Tongue (tissue), 2 donors: Measurements from ENCODE around the gene ARHGEF11. TPM values are rescaled to one million over a fixed set of nuclear protein-coding genes. Genes with fewer than 3 reads are reported as not detected.

Source experiments
- DNase-seq: peaks from one replicate; pipeline ENCODE4 v3.0.0-alpha.2; 2015
- total RNA-seq: library from RNA; depleted of rRNA; stranded (reverse); fragments of >200 nt; gene quantifications from one replicate; pipeline ENCODE4 v1.2.3, GENCODE V29; 2014

The ARHGEF11 gene
- total RNA-seq, 1 donor from 2014 or later: 27.7 TPM

DNA sequence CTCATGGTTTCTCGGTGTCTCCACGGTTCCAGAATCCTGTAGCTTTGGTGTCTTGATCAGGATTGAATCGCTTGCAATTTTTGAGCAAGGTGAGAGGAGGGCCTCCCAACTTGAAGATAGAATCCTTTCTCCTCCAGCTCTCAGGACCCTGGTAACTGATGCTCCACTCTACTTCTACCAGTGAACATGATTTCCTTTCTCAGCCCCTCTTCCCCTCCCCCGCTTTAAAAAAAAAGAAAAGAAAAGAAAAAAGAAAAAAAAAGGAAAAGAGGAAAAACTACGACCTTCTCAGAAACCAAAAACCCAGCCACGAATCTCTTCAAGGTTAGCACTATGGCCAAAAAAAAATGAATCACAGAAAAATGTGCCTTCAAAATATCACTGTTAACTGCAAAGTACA is 1.2 kb downstream of the ARHGEF11 start:
- DNase-seq: no peak

DNA sequence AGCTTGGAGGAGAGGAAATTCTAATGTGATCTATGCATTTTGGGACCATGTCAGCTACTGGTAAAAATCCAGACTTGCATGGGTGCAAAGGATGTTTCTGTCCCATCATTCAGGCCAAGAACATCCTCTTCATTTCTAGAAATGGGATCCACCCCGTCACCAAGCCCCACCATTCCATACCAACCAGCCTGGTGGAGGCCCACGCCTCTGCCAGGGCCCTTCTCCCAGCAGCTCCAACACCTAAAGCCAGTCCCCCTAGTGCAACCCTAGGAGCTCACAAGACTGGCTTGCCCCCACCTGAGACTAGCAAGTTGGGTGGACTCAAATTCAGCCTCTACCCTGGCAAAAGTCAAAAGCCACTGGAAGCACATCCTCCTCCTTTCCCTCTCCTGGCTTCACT is 1.9 kb downstream of the ARHGEF11 start:
- DNase-seq: no peak

DNA sequence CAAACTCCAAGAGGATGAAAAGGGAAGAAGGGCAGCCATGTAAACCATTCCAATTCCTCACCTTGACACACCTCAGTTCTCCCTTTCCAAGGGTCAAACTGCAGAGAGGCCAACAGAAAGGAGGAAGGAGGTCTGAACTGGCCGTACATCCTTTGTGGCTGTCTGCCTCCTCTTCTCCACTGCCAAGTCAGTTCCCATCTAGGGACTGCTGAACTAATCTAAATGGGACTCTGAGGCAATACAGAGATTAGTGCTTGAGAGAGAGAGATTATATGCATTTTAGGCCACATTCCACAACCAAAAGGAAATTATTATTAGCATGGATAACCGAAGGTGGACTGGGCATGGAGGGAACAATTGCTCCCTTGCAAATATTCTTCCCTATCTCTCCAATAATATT is 2.7 kb downstream of the ARHGEF11 start:
- DNase-seq: no peak

DNA sequence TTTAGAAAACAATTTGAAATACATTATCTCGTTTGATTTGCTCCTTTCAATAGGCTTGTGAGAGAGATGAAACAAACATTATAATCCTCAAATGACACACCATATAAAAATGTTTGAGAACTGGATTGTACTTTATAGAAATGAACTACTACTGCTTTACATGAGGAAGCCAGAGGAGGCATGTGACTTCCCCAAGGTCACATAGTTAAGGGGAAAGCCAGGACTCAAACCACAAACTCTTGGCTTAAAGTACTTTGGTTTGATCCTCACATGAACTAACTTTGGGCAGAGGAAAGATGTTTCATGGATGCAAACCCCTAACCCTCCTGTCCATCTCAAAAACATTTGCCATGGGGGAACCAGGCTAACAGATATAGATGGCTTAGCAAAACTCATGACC is 4.7 kb downstream of the ARHGEF11 start:
- DNase-seq: no peak

DNA sequence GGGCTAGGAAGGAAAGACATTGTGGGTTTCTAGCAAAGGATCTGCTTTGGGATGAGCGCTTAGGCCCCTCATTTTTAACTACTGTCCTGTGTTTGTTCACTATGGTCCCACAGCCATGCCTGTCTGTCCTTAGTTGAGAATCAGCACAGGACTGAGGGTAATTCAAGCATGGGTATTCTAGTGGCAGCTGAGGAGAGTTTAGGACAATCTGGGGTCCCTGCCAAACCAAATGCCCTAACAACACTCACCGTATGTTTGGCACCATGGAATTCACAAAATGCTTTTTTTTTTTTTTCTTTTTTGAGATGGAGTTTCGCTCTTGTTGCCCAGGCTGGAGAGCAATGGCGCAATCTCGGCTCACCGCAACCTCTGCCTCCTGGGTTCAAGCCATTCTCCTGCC is 10.4 kb downstream of the ARHGEF11 start:
- no peak for DNase-seq

DNA sequence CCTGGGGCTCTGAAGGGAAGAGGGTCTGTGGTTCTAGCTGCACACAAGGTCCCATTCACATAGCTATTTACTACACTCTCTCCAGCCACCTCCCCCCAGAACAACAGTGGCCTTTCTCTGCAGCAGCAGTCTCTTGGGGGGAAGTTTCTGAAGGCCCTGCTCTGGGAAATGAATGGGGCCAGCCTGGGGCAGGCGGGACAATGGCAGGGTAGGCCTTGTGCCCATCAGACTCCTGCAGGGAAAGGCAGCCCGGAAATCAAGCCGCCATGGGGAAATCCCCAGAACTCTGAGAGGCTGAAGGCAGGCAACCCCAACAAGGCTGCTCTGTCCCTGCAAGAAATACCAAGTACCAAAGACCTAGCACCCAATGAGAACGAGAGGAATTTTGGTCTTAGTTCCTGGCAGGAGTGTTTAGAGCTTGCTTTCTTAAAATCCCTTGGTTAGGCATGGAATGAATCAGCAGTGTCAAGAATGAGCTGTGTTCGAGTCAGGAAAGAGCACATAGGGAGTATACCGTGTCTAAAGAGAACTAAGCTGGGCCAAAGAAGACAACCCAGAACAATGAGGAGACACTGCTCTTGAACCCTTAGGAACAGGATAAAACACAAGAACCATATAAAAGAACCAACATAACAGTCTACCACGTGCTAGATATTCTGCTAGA is 11.3 kb downstream of the ARHGEF11 start:
- DNase-seq: no peak

DNA sequence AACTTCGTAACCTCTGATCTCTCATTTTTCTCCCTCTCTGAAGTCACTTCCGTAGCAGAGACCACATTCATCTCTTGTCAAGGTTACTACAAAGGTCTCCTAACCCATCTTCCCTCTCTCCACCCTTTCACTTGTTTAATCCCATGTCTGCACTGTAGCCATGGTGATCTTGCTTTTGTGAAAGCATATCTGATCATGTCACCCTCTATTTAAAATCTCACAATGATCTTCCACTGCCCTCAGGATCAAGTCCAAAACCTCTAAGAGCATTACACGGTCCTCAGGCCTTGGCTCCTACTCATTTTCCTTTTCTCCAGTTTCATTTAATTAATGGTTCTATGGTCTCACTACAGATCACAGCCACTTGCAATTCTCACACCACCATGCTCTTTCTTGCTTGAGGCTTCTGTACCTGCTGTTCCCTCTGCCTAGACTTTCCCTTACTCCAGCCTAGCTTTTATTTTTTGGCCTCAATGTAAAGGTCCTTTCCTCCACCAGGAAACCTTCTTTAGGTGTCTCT is 12.1 kb downstream of the ARHGEF11 start:
- no peak for DNase-seq

DNA sequence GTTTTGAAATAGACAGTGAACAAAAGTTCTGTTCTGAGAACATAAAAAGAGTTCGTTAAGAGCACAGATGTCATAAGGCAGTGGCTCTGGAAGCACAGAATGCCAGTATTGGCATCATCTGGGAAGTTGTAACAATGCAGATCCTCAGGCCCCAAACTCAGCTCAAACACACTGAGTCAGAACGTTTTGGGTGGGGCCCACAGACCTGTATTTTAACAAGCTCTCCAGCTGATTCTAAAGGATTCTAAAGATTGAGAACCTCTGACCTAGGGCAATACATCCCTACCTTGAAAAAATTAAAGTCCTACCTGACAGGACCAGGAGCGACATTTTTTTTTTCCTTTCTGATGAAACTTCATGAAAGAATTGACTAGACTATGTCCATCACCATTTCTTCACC is 13.2 kb downstream of the ARHGEF11 start:
- no peak for DNase-seq

DNA sequence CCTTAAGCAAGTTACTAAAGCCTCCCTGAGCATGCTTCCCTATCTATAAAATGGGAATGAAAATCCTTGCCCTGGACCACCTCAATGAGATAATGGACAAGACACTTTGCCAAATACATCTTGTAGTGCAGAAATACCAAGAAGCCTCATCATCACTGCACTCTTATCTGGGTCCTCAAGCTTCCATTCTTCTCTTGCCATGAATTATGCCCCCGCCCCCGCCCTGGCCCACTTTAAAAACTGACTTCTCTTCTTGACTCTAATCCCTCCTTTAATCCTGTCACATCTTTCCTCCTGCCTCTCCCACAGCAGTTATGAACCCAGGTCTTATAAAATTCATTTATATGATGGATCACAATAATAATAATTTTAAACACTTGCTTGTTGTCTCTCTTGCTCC is 14.8 kb downstream of the ARHGEF11 start:
- no peak for DNase-seq

DNA sequence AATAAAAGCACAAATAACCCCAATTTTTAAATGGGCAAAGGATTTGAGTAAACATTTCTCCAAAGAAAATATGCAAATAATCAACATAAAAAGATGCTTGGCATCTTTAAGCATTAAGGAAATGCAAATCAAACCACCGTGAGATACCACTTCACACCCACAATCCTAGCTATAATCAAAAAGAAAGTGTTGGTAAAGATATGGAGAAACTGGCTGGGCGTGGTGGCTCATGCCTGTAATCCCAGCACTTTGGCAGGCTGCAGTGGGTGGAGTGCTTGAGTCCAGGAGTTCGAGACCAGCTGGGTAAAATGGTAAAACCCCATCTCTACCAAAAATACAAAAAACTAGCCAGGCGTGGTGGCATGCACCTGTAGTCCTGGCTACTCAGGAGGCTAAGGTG is 16.9 kb downstream of the ARHGEF11 start:
- DNase-seq: no peak

DNA sequence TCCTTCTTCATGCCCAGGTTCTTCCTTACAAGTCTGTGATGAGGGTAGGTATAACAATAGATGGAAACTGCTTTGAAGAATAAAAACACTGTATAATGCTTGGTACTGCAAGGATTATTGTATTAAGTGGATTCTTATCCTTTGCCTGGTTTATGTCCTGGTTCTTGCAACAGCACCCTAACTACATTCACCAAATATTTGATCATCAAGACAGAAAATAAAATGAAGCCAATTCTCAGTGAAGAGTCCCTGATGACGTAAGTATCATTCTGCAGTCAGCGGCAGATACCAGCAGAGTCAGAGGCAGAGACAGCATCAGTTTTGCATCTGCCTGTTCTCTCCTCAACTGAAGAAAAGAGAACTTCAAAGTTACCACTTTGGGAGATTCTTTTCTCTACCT is 19.7 kb downstream of the ARHGEF11 start:
- no peak for DNase-seq

DNA sequence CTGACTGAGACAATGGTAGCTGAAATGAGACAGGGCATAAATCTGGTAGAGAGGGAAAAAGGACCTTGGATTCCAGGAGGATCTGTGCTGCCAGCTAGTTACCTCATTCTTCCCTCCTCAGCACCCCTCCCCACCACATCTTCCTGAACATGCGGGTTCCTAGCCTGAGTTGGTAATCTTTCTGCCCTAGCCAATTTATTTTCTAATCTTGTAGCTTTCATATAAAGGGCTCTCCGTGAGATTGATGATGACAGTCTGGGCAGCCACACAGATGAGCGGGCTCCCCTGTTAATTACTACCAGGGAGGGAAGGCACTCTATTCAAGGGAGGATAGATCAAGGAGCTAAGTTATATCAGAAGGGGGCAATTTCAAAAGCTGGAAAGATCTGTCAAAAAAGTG is 20.2 kb downstream of the ARHGEF11 start:
- DNase-seq: no peak

DNA sequence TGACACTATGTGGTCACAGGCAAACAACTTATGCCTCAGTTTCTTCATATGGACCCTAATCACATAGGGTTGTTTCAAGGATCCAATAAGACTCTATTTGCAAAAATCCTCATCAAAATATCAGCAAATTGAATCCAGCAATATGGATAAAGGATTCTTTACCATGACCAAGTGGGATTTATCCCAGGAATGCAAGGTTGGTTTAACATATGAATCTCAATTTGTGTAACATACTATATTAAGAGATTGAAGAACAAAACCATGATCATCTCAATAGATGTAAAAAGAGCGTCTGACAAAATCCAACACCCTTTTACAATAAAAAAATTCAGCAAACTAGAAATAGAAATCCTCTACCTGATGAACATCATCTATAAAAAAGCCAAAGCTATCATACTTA is 23.9 kb downstream of the ARHGEF11 start:
- DNase-seq: no peak

DNA sequence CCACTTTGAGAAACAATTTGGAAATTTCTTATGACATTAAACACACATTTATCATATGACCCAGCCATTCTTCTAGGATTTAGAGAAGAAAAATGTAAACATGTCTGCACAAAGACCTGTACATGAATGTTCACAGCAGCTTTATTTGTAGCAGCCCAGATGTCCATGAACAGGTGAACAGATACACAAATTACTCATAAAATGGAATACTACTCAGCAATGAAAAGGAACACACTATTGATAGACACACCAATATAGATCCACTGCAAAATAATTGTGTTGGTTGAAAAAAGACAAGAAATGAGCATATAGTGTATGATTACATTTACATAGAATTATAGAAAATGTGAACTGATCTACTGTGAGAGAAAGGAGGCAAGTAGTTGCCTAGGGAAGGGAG is 26.1 kb downstream of the ARHGEF11 start:
- DNase-seq: no peak

DNA sequence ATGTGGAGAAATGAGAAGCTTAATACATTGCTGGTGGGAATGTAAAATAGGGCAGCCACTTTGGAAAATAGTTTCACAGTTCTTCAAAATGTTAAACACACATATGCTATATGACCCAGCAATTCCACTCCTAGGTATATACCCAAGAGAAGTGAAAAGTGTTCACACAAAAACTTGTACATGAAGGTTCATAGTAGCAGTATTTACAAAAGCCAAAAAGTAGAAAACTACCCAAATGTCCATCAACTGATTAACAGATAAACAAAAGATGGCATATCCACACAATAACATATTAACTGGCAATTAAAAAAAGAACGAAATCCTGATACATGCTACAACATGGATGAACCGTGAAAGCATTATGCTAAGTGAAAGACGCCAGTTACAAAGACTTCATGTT is 33.7 kb downstream of the ARHGEF11 start:
- DNase-seq: no peak

DNA sequence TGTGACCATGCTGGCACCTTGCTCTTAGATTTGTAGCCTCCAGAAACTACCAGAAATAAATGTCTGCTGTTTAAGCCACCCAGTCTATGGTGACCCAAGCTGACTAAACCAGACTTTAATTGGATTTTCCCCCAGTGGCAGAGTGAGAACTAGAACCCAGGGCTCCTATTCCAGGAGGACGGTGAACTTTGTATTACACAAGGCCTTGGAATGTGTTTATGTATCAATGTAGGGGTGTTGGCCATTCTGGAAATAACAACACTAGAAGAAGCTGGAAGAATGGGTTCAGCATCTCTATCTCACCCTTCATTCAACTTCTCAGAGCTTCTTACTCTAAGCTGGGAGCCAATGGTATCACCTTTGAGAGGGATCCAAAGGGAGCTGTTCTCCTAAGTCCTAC is 37.0 kb downstream of the ARHGEF11 start:
- DNase-seq: no peak

DNA sequence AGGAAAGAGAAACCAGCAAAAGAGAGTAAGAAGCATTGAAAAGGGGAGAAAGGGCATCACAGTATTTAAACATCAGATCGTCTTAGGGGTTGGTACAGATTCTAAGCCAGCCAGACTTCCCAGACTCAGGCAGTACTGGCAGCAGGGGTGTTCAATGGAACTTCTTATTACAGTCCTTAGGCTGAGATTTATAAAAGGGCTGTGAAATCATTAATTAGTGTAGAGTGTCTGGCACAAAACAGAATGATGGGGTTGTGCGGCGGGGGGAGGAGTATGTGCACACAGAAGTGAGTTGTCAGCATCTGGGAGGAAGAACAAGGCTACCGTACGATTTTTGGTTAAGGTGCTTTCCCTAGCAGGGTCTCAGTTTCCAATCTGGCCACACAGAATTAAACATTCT is 38.2 kb downstream of the ARHGEF11 start:
- no peak for DNase-seq

DNA sequence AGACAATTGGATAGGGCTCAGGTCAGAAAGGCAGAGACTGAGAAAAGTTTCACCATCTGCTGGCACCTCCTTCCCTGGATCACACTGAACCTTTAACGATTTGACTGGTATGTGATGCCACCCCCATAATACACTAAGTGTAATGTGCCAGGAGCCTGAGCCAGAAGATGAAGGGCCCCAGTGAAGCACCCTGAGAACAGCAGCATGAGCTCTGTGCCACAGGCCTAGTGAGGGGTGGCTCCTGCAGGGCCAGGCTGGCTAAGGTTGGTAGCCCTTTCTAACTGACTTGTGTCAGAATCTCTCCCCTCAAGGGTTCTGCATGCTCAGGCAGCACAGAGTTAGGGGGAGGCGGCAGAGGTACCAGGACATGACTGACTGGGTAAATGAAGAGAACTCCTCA is 38.9 kb downstream of the ARHGEF11 start:
- no peak for DNase-seq

DNA sequence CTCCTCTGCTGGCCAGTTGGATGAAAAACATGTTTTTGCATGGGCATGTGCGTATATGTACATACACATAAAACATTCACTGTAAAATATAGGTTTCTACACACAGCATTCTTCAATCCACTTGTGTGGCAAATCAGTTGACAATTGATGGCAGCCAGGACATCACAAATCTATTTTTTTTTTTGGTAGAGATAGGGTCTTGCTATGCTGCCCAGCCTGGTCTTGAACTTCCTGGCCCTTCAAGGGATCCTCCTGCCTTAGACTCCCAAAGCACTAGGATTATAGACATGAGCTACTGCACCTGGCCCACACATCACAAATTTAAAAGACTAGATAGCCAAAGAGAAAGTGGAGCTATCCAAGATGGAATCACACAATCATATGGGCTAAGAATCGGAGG is 39.6 kb downstream of the ARHGEF11 start:
- DNase-seq: no peak

DNA sequence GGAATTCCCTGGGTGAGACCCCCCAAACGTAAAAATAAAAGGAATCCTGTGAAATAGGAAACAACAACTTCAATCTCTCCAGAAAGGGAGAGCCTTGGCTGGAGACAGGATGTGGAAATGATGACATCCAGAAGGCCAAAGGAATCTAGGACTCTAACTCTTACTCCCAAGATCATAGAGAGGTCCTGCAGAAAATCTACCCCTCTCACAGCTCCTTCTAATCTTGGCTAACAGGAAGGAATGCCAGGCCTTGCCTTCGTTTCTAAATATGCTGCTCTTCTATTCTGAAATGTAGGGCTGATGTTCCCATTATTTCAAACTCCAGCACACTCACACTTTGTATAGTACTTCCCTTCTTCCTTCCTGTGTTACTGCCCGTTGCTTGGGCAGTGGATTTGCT is 40.7 kb downstream of the ARHGEF11 start:
- no peak for DNase-seq

DNA sequence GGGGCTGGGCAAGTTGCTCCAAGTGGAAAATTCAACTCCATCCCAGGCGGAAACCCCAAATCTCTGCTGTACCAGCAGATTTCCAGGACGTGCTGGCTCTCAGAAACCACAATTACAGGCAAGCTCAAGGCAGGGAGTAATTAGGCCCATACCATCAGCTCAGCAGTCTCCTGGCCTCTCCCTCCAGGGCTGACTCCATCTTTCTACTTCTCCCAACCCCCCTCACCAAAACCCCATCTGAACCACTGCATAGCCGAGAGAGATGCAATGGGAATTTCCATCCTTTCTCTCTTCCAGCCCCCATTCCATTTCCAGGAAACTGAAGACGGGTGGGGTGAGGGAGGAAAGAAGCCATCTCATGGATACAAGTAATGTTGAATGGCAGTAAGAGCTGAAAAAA is 41.2 kb downstream of the ARHGEF11 start:
- DNase-seq: no peak

DNA sequence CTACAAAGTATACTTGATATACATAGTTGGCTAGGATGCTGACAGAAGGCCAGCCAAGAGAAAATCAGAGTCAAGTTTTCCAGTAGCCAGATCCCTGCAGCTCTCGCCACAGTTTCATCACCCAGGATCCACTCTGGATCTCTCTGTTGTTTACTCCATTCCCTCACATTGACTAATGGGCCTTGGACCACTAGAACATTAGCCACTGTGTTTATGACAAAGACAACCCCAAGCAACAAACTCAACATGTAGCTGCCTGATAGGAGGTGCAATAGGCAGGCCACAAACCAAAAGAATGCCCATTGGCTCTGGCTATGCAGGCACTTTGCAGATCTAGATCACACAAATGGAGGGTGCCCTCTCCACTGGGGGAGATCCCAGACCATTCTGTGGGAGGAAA is 44.2 kb downstream of the ARHGEF11 start:
- DNase-seq: no peak

DNA sequence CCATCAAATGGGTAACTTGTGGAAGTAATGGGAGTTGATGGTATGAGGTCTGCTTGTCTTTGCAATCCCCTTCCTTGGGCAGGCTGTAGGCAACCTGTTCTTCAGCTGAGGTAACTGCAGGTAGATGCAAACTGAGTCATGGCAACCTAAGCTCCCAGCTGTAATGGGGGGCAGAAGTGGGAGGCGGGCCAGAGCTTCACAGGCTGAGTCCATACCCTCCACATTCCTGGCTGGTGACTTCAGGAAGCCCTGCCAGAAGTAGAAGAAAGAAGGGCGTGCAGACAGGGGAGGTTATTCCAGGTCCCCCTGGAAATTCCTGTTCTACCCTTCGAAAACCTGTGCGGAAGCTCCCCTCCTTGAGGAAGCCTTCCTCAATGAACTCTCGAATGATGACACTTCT is 44.9 kb downstream of the ARHGEF11 start:
- DNase-seq: no peak

DNA sequence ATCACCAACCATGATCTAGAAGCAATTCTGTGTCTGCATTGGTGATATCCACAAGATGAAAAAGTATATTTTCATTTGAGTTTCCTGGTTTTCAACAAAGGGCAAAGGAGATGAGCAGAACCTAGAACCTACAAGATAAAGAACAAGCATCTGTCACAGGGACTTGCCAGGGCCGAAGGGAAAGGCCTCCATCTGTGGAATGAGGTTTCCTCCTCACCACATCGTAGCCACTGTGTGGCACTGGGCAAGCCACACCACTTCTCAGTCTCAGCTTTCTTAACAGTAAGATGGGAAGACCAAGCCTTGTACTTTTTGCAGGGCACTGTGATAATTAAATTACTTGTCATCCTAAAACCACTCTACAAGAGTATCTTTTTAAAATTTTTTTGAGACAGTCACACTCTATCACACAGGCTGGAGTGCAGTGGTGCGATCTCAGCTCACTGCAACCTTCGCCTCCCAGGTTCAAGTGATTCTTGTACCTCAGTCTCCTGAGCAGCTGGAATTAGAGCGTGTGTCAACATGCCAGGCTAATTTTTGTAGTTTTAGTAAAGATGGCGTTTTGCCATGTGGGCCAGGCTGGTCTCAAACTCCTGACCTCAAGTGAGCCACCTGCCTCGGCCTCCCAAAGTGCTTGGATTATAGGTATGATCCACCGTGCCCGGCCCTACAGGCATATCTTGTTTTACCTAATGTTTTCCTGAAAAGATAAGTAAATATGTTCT is 45.8 kb downstream of the ARHGEF11 start:
- no peak for DNase-seq
